ENCODE results near the gene CASP12.
A peak's percentile ranks its signal among the peaks of the same experiment; 100 is the strongest.

Gene CASP12

GRCh38 chr11:104926771-104927611 lies 28.7 kb upstream of the CASP12 start:
- no peak for TF ChIP-seq CTCF (IDR thresholded peaks at IDR 0.05; ENCODE audit: low read depth, low read length, missing control alignments)
- no peak overlapping the region for H3K4me3 ChIP-seq (replicated peaks; ENCODE audit: low read depth, low read length)
- no peak for DNase-seq (ENCODE audit: extremely low read depth, low read depth)

- no peak overlapping the region for H3K4me3 ChIP-seq (replicated peaks; ENCODE audit: low read depth, low read length)
- no peak for DNase-seq (ENCODE audit: extremely low read depth, low read depth)
- TF ChIP-seq CTCF (IDR thresholded peaks at IDR 0.05; ENCODE audit: low read depth, low read length, missing control alignments) = no peak
Measured at GRCh38 chr11:104925850-104926249, 27.6 kb upstream of the CASP12 start.

GRCh38 chr11:104918113-104918824 lies 20.0 kb upstream of the CASP12 start:
- no peak for TF ChIP-seq CTCF (IDR thresholded peaks at IDR 0.05; ENCODE audit: low read depth, low read length, missing control alignments)
- DNase-seq (ENCODE audit: extremely low read depth, low read depth) = no peak
- peak overlapping the region; percentile 24 for H3K4me3 ChIP-seq (replicated peaks; ENCODE audit: low read depth, low read length)

- TF ChIP-seq CTCF (IDR thresholded peaks at IDR 0.05; ENCODE audit: low read depth, low read length, missing control alignments) = no peak
- H3K4me3 ChIP-seq (replicated peaks; ENCODE audit: low read depth, low read length) = peak overlapping the region; percentile 24
- DNase-seq (ENCODE audit: extremely low read depth, low read depth) = no peak
Measured at GRCh38 chr11:104917271-104918112, 19.2 kb upstream of the CASP12 start.

GRCh38 chr11:104916442-104916841 lies 18.2 kb upstream of the CASP12 start:
- no peak for DNase-seq (ENCODE audit: extremely low read depth, low read depth)
- H3K4me3 ChIP-seq (replicated peaks; ENCODE audit: low read depth, low read length) = no peak overlapping the region
- TF ChIP-seq CTCF (IDR thresholded peaks at IDR 0.05; ENCODE audit: low read depth, low read length, missing control alignments) = no peak

- no peak overlapping the region for H3K4me3 ChIP-seq (replicated peaks; ENCODE audit: low read depth, low read length)
- TF ChIP-seq CTCF (IDR thresholded peaks at IDR 0.05; ENCODE audit: low read depth, low read length, missing control alignments) = no peak
- DNase-seq (ENCODE audit: extremely low read depth, low read depth) = no peak
Measured at GRCh38 chr11:104912102-104912501, 13.8 kb upstream of the CASP12 start.
